NCI-H526 treated with DMSO at 0.1 percent for 48 hours (cell line): ENCODE data around the gene ADD2.

Source experiments
- DNase-seq: peaks from one replicate; lab custom pipeline; 2025; lab: John Stamatoyannopoulos, UW

Gene ADD2

GRCh38 chr2:70719231-70719630 is 48.8 kb downstream of the ADD2 start:
- no peak for DNase-seq

GRCh38 chr2:70718736-70719135 is 49.3 kb downstream of the ADD2 start:
- no peak for DNase-seq

- DNase-seq, result no peak
Observed at GRCh38 chr2:70718241-70718640, 49.8 kb downstream of the ADD2 start.

- DNase-seq, result no peak
Observed at GRCh38 chr2:70717431-70718038, 50.5 kb downstream of the ADD2 start.

GRCh38 chr2:70716951-70717350 is 51.0 kb downstream of the ADD2 start:
- DNase-seq, result no peak

- no peak for DNase-seq
Observed at GRCh38 chr2:70716131-70716743, 51.8 kb downstream of the ADD2 start.

GRCh38 chr2:70715071-70715985 is 52.7 kb downstream of the ADD2 start:
- DNase-seq, result no peak

GRCh38 chr2:70714141-70714905 is 53.7 kb downstream of the ADD2 start:
- DNase-seq, result no peak

- no peak for DNase-seq
Observed at GRCh38 chr2:70712916-70713315, 55.1 kb downstream of the ADD2 start.

- DNase-seq, result no peak
Observed at GRCh38 chr2:70711191-70711590, 56.8 kb downstream of the ADD2 start.

GRCh38 chr2:70710038-70710690 is 57.8 kb downstream of the ADD2 start:
- DNase-seq, result no peak

- no peak for DNase-seq
Observed at GRCh38 chr2:70709275-70710037, 58.5 kb downstream of the ADD2 start.

- DNase-seq, result no peak
Observed at GRCh38 chr2:70708376-70709199, 59.4 kb downstream of the ADD2 start.

- no peak for DNase-seq
Observed at GRCh38 chr2:70707706-70708105, 60.3 kb downstream of the ADD2 start.

- DNase-seq, result no peak
Observed at GRCh38 chr2:70706026-70706795, 61.8 kb downstream of the ADD2 start.

GRCh38 chr2:70705160-70705850 is 62.7 kb downstream of the ADD2 start:
- no peak for DNase-seq

- DNase-seq, result no peak
Observed at GRCh38 chr2:70703900-70704549, 64.0 kb downstream of the ADD2 start.

- DNase-seq, result no peak
Observed at GRCh38 chr2:70702711-70703395, 65.1 kb downstream of the ADD2 start.
